Cardiac fibroblast (primary cell): ENCODE data around the gene MVD.

Experiments used
- DNase-seq, 2 donors: peaks; one replicate each; pipeline versions ENCODE4 v3.0.0 to v3.0.0-alpha.2; 2010; ENCODE audit warnings: low read depth in 2 of 2
- H3K4me3 ChIP-seq, 2 donors: replicated peaks in 1 of 2; 1 replicate in 1 of 2; 2 replicates in 1 of 2; pipeline ENCODE4 v1.5.1; 2011; ENCODE audit warnings: low read depth in 2 of 2, low read length in 2 of 2, mild to moderate bottlenecking in 2 of 2, moderate library complexity in 1 of 2
- CTCF ChIP-seq: IDR thresholded peaks from one replicate; pipeline ENCODE4 v1.5.1; 2011; ENCODE audit warnings: low read depth, mild to moderate bottlenecking, low read length, inconsistent platforms

The MVD gene

DNA sequence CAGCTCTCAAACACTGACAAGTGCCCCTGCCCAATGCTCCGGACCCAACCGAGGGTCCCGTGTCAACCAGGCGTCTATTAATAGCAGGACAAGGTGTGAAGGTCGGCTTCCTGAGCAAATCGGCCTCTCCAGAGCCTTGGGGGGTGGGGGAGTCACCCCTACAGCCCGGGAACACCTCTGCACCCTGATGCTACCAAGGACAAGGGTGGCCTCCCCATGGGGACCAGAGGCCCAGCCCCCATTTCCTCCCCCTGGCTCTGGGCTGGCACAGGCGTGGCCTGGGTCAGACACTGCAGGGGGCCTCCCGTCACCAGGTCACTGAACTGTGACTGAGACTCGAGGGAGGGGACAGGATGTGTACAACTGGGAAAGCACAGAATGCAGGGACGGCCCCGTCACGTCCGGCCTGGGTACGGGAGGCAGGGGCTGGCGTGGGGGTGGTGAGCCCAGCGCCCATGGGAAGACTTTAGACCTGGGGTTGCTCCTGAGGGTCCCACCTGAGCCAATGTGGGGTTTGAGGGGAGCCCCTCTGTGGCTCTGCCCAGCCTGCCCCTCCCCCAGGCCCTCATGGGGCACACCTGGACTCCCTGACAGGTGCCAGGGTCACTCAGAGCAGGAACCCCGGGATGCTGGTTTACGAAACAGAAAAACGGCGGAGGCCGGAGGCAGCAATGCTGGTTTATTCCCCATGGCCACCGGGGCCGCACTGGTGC, 11.5 kb downstream of the MVD start:
- TF ChIP-seq CTCF: no peak
- H3K4me3 ChIP-seq: peak overlapping the region; percentile 76
- peak in 1 of 2 donors; percentile 48 for DNase-seq

- DNase-seq: peak; percentile 66 to 71
- TF ChIP-seq CTCF: no peak
- peak within 1 kb of the TSS; percentile 76 for H3K4me3 ChIP-seq
These were observed 12.1 kb downstream of the MVD start, which contains the start of gene CYBA for GRCh38 chr16:88650749-88651275. Gene CYBA, minus strand, starts transcription at chr16:88651053. Its CDS starts 40 bp downstream, at chr16:88651013.

DNA sequence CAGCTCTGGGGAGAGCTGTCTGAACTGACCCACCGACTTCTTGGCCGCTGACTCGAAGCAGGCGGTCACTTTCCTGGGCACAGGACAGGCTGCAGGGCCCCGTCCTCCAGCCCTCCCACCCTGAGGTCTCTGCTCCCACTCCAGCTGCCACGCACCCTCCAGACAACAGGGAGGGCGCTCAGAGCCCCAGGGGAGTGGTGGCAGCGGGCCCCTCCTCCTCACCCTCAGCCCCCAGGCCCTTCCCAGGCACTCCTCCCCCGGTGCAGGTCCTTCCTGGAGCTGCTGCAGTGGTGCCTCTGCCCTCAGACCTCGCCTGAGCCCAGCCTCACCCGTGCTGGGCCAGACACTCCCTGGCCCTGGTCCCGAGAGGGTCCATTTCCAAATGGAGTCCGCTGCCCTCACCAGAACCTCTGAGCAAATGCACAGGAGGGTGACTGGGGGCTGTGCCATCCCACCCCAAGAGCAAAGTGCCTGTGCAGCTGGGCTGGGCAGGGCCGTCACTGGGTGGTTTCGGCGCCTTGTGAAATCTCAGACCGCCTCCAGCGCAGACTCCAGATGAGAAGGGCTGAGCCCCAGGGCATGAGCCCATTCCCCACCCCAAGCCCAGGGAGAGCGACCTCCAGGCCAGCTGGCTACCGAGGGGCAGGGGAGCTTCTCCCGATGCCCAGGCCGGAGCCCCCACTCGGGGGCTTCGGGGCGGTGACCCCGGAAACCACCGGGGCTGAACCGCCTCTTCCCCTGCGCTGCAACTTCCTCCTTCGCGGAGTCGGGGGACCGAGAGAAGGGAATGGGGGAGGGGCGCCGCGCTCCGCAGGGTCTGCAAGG, 12.8 kb downstream of the MVD start:
- DNase-seq: peak in 1 of 2 donors; percentile 41
- TF ChIP-seq CTCF: no peak
- peak overlapping the region; percentile 76 for H3K4me3 ChIP-seq

- no peak for TF ChIP-seq CTCF
- DNase-seq: no peak
- peak overlapping the region; percentile 76 for H3K4me3 ChIP-seq
These were observed 13.5 kb downstream of the MVD start for GRCh38 chr16:88649195-88649923.

DNA sequence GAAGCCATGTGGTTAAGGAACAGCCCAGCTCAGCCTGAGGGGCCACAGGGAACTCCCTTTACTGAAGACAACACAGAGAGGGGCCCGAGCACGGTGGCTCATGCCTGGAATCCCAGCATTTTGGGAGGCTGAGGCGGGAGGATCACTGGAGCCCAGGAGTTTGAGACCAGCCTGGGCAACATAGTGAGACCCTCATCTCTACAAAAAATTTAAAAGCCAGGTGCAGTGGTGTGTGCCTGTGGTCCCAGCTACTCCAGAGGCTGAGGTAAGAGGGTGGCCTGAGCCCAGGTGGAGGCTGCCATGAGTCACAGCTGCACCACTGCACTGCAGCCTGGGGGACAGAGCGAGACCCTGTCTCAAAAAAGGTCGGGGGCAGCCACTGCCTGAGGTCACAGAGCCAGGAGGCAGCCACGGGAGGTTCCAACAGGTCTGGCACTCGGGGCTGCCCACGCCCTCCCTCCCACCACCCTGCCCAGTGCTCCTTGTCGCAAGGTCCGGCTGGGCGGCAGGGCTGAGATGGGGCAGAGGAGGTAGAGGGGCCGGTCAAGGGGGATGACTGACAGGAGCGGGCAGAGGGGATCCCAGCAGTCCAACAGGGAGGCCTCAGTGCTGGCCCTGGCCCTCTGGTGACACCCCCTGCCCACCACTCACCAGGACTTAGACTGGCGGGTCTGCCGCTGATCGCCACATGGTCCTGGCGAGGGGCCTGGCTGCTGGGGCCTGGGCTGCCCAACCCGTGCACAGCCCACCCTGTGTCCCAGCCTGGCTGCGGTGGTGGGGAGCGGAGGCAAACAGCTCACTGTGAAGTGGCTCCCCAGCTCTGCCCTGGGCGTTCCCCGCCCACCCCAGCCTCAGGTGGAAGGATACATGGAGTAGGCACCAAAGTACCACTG, 15.5 kb downstream of the MVD start:
- TF ChIP-seq CTCF: no peak
- H3K4me3 ChIP-seq: no peak overlapping the region
- DNase-seq: no peak
